ENCODE measurements around the gene SLC8A3. TPM values are rescaled to one million over a fixed set of nuclear protein-coding genes. Genes with fewer than 3 reads are reported as not detected.

Gene SLC8A3
- total RNA-seq, 2 experiments from 2014 or later = 0.52 to 0.57 TPM

DNA sequence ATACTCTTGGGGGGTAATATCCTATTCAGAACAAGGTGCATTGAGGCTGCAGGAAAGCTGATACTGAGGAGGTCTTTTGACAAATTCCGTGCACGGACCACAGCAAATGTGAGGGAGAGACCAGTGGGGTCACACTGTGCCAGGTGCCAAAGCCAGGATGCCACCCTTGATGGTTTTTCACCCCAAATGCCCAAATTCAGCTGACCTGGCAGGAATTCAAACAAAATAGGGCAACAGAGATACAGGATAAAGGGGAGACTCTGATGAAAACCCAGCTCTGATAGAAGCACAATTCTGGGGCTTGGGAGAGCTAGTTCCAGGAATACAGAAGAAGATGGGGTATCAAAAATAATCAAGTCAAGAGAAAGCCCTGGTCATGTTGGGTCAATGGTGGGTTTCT is 55.3 kb downstream of the SLC8A3 start:
- Mint-ChIP-seq H3K4me1 (ENCODE audit: low read depth) (no peaks in the 10 kb centered on the region), H3K9me3 (no peaks in the 10 kb centered on the region), H3K27me3 (ENCODE audit: low read depth) (peaks cover 16% of the 10 kb centered on the region), H3K4me3 (no peak overlapping the region), H3K27ac (no peak overlapping the region), H3K36me3 (ENCODE audit: low read depth) (no peaks in the 10 kb centered on the region)
- CTCF ChIA-PET = no interaction called here
- intact Hi-C loops (cut with micrococcal nuclease) = no loop called here
- DNase-seq = no peak

DNA sequence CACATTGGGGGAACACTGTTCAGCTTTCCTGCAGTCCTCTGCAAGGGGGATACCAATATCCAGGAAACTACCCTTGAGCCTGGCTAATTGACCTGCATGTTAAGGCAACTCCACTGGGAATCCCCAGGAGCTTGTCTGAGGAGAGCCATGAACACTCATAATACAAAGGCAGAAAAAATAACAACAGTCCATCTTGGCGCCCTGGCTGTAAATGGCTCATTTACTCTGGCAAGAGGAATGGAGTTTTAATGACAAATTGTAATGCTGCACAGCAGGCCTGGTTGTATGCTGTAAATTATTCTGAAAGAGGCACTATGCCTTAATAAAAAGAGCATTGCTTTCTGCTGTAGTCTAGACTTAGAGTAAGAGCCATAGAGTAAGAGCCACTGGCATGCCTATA is 58.3 kb downstream of the SLC8A3 start:
- no peak for DNase-seq
- no peaks in the 10 kb centered on the region for H3K36me3 Mint-ChIP-seq (ENCODE audit: low read depth)
- no peaks in the 10 kb centered on the region for H3K9me3 Mint-ChIP-seq
- CTCF ChIA-PET = no interaction called here
- H3K27me3 Mint-ChIP-seq (ENCODE audit: low read depth) = peaks cover 16% of the 10 kb centered on the region
- no peak overlapping the region for H3K27ac Mint-ChIP-seq
- intact Hi-C loops (cut with micrococcal nuclease) = no loop called here
- no peaks in the 10 kb centered on the region for H3K4me1 Mint-ChIP-seq (ENCODE audit: low read depth)
- no peak overlapping the region for H3K4me3 Mint-ChIP-seq

DNA sequence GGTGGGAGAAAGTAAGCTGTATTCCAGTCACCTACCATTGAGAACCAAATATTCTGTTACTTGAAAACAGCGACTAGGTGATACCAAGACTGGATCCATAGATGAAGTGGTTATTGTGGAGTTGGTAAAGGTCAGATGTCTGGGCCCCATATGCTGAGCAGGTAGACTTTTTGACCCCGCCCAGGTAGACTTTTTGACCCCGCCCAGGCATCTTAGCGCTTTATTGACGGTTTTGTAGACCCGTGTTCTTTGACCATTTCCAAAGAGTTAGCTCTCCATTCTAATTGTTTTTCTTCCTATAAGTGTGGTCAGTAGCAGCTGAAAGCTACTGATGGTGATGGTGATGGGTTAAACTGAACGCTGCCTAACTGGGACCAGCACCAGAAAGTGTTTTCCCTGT is 61.6 kb downstream of the SLC8A3 start:
- no peak for DNase-seq
- H3K4me1 Mint-ChIP-seq (ENCODE audit: low read depth) = no peaks in the 10 kb centered on the region
- intact Hi-C loops (cut with micrococcal nuclease) = no loop called here
- H3K4me3 Mint-ChIP-seq = no peak overlapping the region
- peaks cover 4% of the 10 kb centered on the region for H3K27me3 Mint-ChIP-seq (ENCODE audit: low read depth)
- H3K9me3 Mint-ChIP-seq = no peaks in the 10 kb centered on the region
- no peak overlapping the region for H3K27ac Mint-ChIP-seq
- no peaks in the 10 kb centered on the region for H3K36me3 Mint-ChIP-seq (ENCODE audit: low read depth)
- CTCF ChIA-PET = no interaction called here

DNA sequence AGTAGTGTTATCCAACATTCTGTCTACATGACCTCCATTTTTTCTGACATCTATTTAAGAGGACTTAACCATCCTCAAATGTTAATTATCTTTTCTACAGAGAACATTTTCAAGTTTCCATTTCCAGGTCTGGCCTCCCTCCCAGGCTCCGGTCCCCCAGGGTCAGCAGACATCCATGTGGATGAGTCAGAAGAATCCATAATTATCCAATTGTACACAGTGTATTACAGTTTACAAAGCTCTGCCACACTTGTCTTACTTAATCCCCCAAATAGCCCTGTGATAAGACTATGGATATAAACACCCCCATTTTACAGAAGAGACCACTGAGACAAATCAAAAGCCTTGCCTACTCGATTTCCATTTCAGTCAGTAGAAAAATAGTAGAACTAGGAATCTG is 65.0 kb downstream of the SLC8A3 start:
- no peaks in the 10 kb centered on the region for H3K9me3 Mint-ChIP-seq
- intact Hi-C loops (cut with micrococcal nuclease) = no loop called here
- no peaks in the 10 kb centered on the region for H3K36me3 Mint-ChIP-seq (ENCODE audit: low read depth)
- CTCF ChIA-PET = no interaction called here
- DNase-seq = no peak
- H3K27ac Mint-ChIP-seq = no peak overlapping the region
- no peak overlapping the region for H3K4me3 Mint-ChIP-seq
- H3K4me1 Mint-ChIP-seq (ENCODE audit: low read depth) = no peaks in the 10 kb centered on the region
- H3K27me3 Mint-ChIP-seq (ENCODE audit: low read depth) = peaks cover 2% of the 10 kb centered on the region

DNA sequence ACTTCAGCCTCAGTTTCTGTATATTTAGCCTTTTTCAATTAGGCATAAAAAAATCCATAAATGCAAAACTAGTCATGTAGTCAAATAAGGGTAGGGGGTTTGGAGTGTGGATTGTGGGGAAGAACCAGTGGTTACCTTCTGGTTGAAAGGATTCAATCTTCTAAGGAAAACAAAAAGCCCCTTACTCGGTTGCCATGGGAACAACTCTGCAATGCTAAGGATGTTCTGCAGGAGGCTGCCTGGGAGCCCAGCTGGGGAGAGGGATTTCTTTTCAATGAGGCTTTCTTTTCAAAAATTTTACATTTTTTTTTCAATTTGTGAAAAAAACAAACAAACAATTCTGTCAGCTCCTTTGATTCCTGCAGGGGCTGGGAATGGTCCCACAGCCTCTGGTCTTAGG is 67.2 kb downstream of the SLC8A3 start:
- Mint-ChIP-seq H3K27me3 (ENCODE audit: low read depth) (peaks cover 2% of the 10 kb centered on the region), H3K36me3 (ENCODE audit: low read depth) (no peaks in the 10 kb centered on the region), H3K4me1 (ENCODE audit: low read depth) (no peaks in the 10 kb centered on the region), H3K9me3 (no peaks in the 10 kb centered on the region), H3K4me3 (no peak overlapping the region), H3K27ac (no peak overlapping the region)
- intact Hi-C loops (cut with micrococcal nuclease) = no loop called here
- no peak for DNase-seq
- CTCF ChIA-PET = no interaction called here

DNA sequence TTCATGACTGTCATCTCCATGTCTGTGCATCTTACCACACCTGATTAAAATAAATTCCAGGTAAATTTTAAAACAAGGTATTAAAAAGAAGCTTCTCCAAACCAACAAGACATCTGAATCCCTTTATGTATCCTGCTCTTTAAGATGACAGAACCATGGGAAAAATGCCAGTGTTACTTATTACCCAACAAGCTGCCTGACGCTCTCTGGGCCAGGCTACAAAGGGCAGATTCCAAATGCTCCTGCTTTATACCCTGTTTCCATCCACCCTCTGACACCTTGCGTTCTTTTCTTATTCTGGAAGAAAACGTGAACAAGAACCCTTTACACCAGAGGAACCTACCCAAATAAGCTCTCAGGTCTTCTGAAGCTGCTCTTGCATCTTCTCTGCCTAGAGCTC is 70.7 kb downstream of the SLC8A3 start:
- Mint-ChIP-seq H3K27me3 (ENCODE audit: low read depth) (no peaks in the 10 kb centered on the region), H3K36me3 (ENCODE audit: low read depth) (no peaks in the 10 kb centered on the region), H3K27ac (no peak overlapping the region), H3K4me3 (no peak overlapping the region), H3K4me1 (ENCODE audit: low read depth) (no peaks in the 10 kb centered on the region), H3K9me3 (no peaks in the 10 kb centered on the region)
- intact Hi-C loops (cut with micrococcal nuclease) = no loop called here
- DNase-seq = no peak
- CTCF ChIA-PET = no interaction called here

DNA sequence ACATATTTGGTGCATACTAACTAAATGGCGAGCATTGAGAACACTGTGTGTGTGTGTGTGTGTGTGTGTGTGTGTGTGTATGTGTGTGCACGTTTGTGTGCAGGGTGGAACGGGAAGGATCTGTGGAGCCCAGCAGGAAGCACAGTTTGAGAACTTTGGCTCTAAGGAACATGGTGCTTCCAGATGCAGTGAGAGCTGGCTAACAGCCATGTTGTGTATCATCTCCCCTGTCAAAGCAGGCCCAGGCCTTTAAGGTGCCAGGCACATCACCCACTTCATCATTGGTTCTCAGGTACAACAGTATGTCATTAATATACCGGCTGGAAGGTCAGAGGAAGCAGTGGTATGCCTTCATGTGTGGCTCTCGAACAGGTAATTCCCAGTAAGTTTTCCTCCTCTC is 72.5 kb downstream of the SLC8A3 start:
- CTCF ChIA-PET = no interaction called here
- Mint-ChIP-seq H3K27ac (no peak overlapping the region), H3K4me1 (ENCODE audit: low read depth) (no peaks in the 10 kb centered on the region), H3K4me3 (no peak overlapping the region), H3K27me3 (ENCODE audit: low read depth) (peaks cover 5% of the 10 kb centered on the region), H3K36me3 (ENCODE audit: low read depth) (no peaks in the 10 kb centered on the region), H3K9me3 (no peaks in the 10 kb centered on the region)
- DNase-seq = no peak
- intact Hi-C loops (cut with micrococcal nuclease) = no loop called here

DNA sequence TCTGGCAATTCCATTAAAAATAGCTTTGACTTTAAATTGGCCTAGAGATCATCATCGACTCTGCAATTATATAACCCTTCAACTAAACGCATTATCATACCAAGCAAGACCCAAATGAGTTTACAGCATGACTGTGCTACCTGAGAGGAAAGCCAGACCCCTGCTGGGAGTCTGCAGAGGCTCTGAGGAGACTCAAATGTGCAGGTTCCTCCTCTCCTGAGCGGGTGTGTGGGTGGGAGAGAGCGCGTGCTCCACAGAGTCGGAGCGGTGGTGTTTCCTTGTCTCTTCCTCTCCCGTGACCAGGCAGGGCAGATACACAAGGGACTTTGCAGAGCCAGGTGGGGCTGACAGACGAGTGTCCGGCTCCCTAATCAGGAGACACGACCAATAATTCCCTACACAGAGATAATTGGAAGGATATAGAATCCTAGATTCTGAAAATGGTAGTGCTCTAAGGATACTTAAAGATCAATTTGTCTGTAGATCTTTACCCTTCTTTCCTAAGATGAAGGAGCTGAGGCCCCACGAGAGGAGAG is 74.1 kb downstream of the SLC8A3 start:
- no peak for DNase-seq
- no peak overlapping the region for H3K4me3 Mint-ChIP-seq
- CTCF ChIA-PET = no interaction called here
- no peak overlapping the region for H3K27ac Mint-ChIP-seq
- H3K9me3 Mint-ChIP-seq = no peaks in the 10 kb centered on the region
- no peaks in the 10 kb centered on the region for H3K4me1 Mint-ChIP-seq (ENCODE audit: low read depth)
- H3K36me3 Mint-ChIP-seq (ENCODE audit: low read depth) = no peaks in the 10 kb centered on the region
- H3K27me3 Mint-ChIP-seq (ENCODE audit: low read depth) = peaks cover 5% of the 10 kb centered on the region
- intact Hi-C loops (cut with micrococcal nuclease) = no loop called here

DNA sequence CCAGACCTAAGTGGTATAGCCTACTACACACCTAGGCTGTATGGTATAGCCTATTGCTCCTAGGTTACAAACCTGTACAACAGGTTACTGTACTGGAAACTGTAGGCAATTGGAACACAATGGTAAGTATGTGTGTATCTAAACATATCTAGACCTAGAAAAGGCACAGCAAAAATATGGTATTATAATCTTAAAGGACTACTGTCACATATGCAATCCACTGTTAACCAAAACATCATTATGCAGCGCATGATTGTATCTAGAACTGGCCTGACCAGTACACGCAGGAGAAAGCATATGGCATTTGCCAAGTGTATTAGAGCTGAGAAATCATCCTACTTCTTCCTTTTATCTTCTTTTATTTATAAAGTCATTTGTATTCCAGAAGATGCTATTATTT is 75.5 kb downstream of the SLC8A3 start:
- Mint-ChIP-seq H3K27ac (no peak overlapping the region), H3K4me3 (no peak overlapping the region), H3K36me3 (ENCODE audit: low read depth) (no peaks in the 10 kb centered on the region), H3K27me3 (ENCODE audit: low read depth) (peaks cover 5% of the 10 kb centered on the region), H3K9me3 (no peaks in the 10 kb centered on the region), H3K4me1 (ENCODE audit: low read depth) (no peaks in the 10 kb centered on the region)
- intact Hi-C loops (cut with micrococcal nuclease) = no loop called here
- CTCF ChIA-PET = interaction anchor here (0.7 kb wide), 1 partner anchor 25 kb away, joined by 5 read pairs; no protein-coding TSS in a partner anchor
- no peak for DNase-seq

DNA sequence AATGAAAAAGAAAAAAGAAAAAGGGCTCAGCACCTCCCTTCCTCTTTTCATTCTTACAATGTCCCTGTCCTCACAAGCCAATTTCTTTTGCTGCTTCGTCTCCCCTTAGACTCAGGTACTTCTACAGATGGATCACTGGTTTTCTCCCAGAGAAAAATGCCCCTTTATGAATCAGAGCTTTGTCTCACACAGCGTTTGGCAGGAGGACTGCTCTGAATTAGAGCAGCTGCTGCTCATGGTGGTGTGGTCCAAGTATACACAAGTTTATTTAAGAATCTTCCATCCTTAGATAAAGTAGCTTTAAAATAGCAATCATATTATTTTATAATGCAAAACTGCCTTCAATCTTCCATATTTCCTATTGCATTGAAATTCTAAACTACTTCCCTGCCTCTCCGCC is 80.3 kb downstream of the SLC8A3 start:
- H3K9me3 Mint-ChIP-seq = no peaks in the 10 kb centered on the region
- no peaks in the 10 kb centered on the region for H3K36me3 Mint-ChIP-seq (ENCODE audit: low read depth)
- H3K27me3 Mint-ChIP-seq (ENCODE audit: low read depth) = peaks cover 10% of the 10 kb centered on the region
- no peak overlapping the region for H3K4me3 Mint-ChIP-seq
- no peak for DNase-seq
- no peak overlapping the region for H3K27ac Mint-ChIP-seq
- no peaks in the 10 kb centered on the region for H3K4me1 Mint-ChIP-seq (ENCODE audit: low read depth)
- intact Hi-C loops (cut with micrococcal nuclease) = no loop called here
- CTCF ChIA-PET = interaction anchor here (0.5 kb wide), 1 partner anchor 48 kb away, joined by 3 read pairs; no protein-coding TSS in a partner anchor

DNA sequence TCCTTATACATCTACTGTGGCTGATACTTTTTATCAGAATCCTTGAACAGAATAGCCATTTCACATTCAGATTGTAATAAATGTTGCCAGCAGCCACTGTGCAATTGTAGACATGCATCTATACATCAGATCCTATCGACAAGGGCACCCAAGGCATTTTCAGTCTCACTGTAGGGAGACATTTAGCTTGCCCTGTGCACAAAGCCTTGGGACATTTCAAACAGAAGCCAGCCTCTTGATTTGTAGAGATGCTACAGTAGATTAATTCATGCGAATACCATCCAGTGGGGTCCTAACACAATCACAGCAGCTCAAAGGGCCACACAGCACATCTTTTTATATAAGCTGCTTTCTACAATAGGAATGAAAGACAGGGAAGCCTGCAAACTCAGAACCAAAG is 81.4 kb downstream of the SLC8A3 start:
- CTCF ChIA-PET = no interaction called here

DNA sequence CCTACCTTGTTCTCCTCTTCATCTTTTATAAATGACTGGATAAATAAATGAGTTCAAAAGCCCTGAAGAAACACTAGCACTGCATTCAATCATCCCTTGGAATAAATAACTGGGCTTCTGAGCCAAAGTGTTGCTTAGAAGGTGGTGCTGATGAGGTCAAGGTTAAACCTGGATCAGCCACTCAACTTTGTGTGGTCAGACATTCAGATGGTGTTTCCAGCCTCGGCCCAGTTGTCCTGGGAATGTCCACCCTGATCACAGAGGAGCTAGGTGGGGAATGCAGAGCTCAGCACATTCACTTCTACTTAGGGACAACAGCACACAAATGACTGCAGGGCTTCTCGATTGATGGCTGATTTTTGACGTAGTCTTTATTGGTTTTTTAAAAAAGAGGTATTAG is 88.7 kb downstream of the SLC8A3 start:
- H3K27me3 Mint-ChIP-seq (ENCODE audit: low read depth) = peaks cover 37% of the 10 kb centered on the region
- intact Hi-C loops (cut with micrococcal nuclease) = no loop called here
- CTCF ChIA-PET = no interaction called here
- no peak overlapping the region for H3K27ac Mint-ChIP-seq
- no peaks in the 10 kb centered on the region for H3K9me3 Mint-ChIP-seq
- H3K4me3 Mint-ChIP-seq = no peak overlapping the region
- DNase-seq = no peak
- H3K36me3 Mint-ChIP-seq (ENCODE audit: low read depth) = no peaks in the 10 kb centered on the region
- no peaks in the 10 kb centered on the region for H3K4me1 Mint-ChIP-seq (ENCODE audit: low read depth)

More for the DNA sequence above, 81.4 kb downstream of the SLC8A3 start:
- no peaks in the 10 kb centered on the region for H3K36me3 Mint-ChIP-seq (ENCODE audit: low read depth)
- H3K27me3 Mint-ChIP-seq (ENCODE audit: low read depth) = peaks cover 11% of the 10 kb centered on the region
- intact Hi-C loops (cut with micrococcal nuclease) = no loop called here
- no peak overlapping the region for H3K4me3 Mint-ChIP-seq
- H3K27ac Mint-ChIP-seq = no peak overlapping the region
- H3K9me3 Mint-ChIP-seq = no peaks in the 10 kb centered on the region
- no peaks in the 10 kb centered on the region for H3K4me1 Mint-ChIP-seq (ENCODE audit: low read depth)
- DNase-seq = no peak

DNA sequence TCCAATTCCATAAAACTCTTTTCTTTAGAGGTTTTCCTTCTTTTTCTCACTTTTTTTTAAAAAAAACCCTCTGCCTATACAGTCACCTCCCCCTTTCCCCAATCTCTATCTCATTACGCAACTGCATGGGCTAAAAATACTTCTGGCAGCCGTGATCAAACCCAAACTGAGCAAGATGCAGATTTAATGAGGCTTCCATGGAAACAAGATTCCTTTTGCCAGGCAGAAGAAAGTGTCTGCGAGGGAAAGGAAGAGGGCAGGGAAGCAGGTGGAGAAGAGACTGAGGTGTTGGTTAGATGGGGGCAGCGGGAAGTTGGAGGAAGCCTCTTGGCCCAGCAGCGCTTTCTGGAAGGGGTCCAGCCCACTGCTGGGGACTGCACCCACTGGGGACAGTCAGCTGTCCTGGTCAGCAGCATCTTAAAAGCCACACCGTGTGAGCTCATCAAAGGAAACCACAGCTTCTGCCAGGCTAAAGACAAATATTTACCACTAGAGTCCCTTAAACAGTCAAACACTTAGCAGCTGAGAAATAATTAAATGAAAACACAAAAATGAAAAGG is 90.4 kb downstream of the SLC8A3 start:
- DNase-seq = no peak
- no peaks in the 10 kb centered on the region for H3K9me3 Mint-ChIP-seq
- no peak overlapping the region for H3K4me3 Mint-ChIP-seq
- peaks cover 35% of the 10 kb centered on the region for H3K27me3 Mint-ChIP-seq (ENCODE audit: low read depth)
- H3K4me1 Mint-ChIP-seq (ENCODE audit: low read depth) = no peaks in the 10 kb centered on the region
- intact Hi-C loops (cut with micrococcal nuclease) = no loop called here
- no peak overlapping the region for H3K27ac Mint-ChIP-seq
- CTCF ChIA-PET = no interaction called here
- H3K36me3 Mint-ChIP-seq (ENCODE audit: low read depth) = no peaks in the 10 kb centered on the region

Measured in activated naive CD4-positive, alpha-beta T cell treated with anti-CD3 and anti-CD28 coated beads for 36 hours (primary cell).